Breast epithelium (tissue), 4 donors: ENCODE results near the gene MYO1D. TPM values are rescaled to one million over a fixed set of nuclear protein-coding genes. Genes with fewer than 3 reads are reported as not detected.

ENCODE experiments used
- DNase-seq, 2 donors: peaks; one replicate each; pipeline ENCODE4 v3.0.0-alpha.2; 2019; ENCODE audit warnings: low spot score in 2 of 2
- H3K27ac ChIP-seq, 2 donors: fragments of 200-600 bp; sonication (generic) in 1 of 2; one replicate each; pipeline ENCODE4 v1.5.1; 2016 to 2019; ENCODE audit warnings: mild to moderate bottlenecking in 1 of 2
- H3K27me3 ChIP-seq, 2 donors: fragments of 200-600 bp; sonication (generic) in 1 of 2; one replicate each; pipeline versions ENCODE4 v1.5.1 to v1.6.0; 2017 to 2019; ENCODE audit warnings: control low read depth in 1 of 2, mild to moderate bottlenecking in 1 of 2
- H3K36me3 ChIP-seq: fragments of 200-600 bp; one replicate; pipeline ENCODE4 v1.5.1; 2019
- H3K4me1 ChIP-seq, 2 donors: fragments of 200-600 bp; sonication (generic); one replicate each; pipeline ENCODE4 v1.5.1; 2016 to 2019; ENCODE audit warnings: control low read depth in 1 of 2
- H3K4me3 ChIP-seq, 3 donors: fragments of 200-600 bp; sonication (generic); 1 replicate in 2 of 3; 2 replicates in 1 of 3; pipeline ENCODE4 v1.5.1; 2016 to 2019; ENCODE audit warnings: mild to moderate bottlenecking in 3 of 3, moderate library complexity in 2 of 3
- H3K9me3 ChIP-seq, 2 donors: fragments of 200-600 bp; sonication (generic) in 1 of 2; one replicate each; pipeline ENCODE4 v1.5.1; 2016 to 2019; ENCODE audit warnings: control low read depth in 1 of 2
- POLR2A ChIP-seq: fragments of 450-650 bp; IDR thresholded peaks from one replicate; pipeline ENCODE4 v1.6.1; 2016; ENCODE audit warnings: antibody characterized with exemption, mild to moderate bottlenecking, moderate library complexity
- POLR2AphosphoS5 ChIP-seq, 3 donors: sonication (generic); formaldehyde crosslinking; IDR thresholded peaks; one replicate each; pipeline ENCODE4 v1.6.1; 2017; ENCODE audit warnings: antibody characterized with exemption in 3 of 3
- intact Hi-C: fragments of 100-400 bp; cut with DNase I; formaldehyde crosslinking; loops from one replicate; pipeline ENCODE4 v1.15.1; 2023; ENCODE audit warnings: low total_unique reads
- total RNA-seq, 3 donors: library from RNA; depleted of rRNA; stranded (reverse); fragments of >200 nt; gene quantifications; one replicate each; pipeline ENCODE4 v1.1.0, GENCODE V29; 2016
- TF ChIP-seq, protein P1 (sequence below), 3 donors: fragments of 450-650 bp; IDR thresholded peaks; one replicate each; pipeline ENCODE4 v1.5.1; 2016 to 2017; ENCODE audit warnings: antibody characterized with exemption in 3 of 3, mild to moderate bottlenecking in 3 of 3, moderate library complexity in 3 of 3

Gene MYO1D
- total RNA-seq, 3 donors from 2014 or later: 54.4 to 114 (median 76.7) TPM

DNA sequence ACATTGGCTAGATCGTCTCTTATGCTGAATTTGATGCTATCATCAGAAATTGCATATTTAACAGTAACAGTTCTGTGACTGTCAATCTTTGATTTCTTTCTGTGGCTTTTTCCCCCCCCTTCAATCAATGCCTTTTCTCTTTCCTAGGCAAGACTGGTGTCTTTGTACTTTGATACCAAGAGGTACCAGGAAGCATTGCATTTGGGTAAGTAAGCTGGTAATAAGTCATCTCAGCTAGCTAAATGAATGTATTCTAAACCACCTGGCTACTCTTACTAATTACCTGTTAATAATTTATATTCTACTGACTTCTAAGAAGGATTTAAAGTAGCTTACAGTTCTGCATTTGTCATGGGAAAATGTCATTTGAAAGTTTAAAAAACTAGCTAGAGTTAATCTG lies 412.6 kb downstream of the MYO1D start:
- H3K36me3 ChIP-seq: no peaks in the 10 kb centered on the region
- TF ChIP-seq POLR2A: no peak
- TF ChIP-seq POLR2AphosphoS5 (IDR thresholded peaks at IDR 0.05): no peak
- TF ChIP-seq, protein P1, sequence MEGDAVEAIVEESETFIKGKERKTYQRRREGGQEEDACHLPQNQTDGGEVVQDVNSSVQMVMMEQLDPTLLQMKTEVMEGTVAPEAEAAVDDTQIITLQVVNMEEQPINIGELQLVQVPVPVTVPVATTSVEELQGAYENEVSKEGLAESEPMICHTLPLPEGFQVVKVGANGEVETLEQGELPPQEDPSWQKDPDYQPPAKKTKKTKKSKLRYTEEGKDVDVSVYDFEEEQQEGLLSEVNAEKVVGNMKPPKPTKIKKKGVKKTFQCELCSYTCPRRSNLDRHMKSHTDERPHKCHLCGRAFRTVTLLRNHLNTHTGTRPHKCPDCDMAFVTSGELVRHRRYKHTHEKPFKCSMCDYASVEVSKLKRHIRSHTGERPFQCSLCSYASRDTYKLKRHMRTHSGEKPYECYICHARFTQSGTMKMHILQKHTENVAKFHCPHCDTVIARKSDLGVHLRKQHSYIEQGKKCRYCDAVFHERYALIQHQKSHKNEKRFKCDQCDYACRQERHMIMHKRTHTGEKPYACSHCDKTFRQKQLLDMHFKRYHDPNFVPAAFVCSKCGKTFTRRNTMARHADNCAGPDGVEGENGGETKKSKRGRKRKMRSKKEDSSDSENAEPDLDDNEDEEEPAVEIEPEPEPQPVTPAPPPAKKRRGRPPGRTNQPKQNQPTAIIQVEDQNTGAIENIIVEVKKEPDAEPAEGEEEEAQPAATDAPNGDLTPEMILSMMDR (IDR thresholded peaks at IDR 0.05): no peak

DNA sequence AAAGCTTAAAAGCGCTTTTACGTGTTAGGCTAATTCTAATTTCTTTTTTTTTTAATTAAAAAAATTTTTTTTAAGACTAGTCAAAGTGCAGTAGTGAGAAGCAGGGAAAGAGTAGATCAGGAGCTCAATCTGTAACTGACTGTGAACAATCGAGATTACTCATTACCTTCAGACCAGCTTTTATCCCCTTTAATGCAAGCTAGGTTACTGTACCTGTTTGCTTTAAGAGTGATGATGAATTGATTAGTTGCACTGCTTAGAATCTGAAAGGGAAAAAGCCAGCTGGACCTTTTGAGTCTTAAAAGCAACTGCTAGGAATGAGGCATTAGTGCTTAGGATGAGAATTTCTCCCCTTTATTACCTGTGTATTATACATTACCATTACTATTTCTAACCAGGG lies 413.6 kb downstream of the MYO1D start:
- Histone ChIP-seq H3K36me3 (no peaks in the 10 kb centered on the region), H3K27ac (no peak overlapping the region), H3K27me3 (no peaks in the 10 kb centered on the region), H3K4me3 (no peak overlapping the region), H3K4me1 (no peaks in the 10 kb centered on the region), H3K9me3 (no peaks in the 10 kb centered on the region)
- intact Hi-C loops: no loop called here
- TF ChIP-seq, protein P1 (IDR thresholded peaks at IDR 0.05): no peak
- TF ChIP-seq POLR2AphosphoS5 (IDR thresholded peaks at IDR 0.05) (no peak), POLR2A (no peak)
- no peak for DNase-seq

More for the DNA sequence above, 412.6 kb downstream of the MYO1D start:
- Histone ChIP-seq H3K4me3 (no peak overlapping the region), H3K9me3 (no peaks in the 10 kb centered on the region), H3K4me1 (no peaks in the 10 kb centered on the region), H3K27me3 (no peaks in the 10 kb centered on the region), H3K27ac (no peak overlapping the region)
- DNase-seq: no peak
- intact Hi-C loops: no loop called here

DNA sequence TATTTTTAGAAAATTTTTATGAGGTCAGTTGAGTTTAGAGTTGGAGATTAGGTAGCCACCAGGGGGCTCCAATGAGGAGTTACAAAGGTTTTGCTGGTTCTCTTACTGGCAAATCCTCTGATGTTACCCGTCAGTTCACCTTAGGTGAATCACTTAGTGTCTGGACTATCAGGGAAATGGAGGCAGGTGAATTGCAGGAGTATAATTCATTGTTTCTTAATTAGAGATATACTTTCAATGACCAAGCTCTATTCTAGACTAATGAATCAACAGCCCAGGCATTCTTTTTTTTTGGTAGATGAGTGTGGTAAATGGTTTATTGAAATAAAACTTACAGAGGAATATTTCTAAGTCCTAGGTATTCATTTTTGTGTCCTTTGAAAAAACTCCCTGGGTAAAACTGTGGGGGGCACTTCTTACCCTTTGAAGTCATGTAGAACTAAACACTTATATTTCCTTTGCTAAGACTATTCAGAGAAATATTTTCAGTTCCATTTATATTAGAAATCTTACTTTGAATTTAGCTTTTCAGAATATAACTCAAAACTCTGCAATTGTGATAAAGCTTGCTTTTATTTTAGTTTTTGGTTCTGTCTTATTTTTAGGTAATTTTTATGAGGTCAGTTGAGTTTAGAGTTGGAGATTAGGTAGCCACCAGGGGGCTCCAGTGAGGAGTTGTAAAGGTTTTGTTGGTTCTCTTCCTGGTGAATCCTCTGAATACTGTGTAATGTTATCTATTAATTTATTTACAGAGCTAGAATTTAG lies 414.9 kb downstream of the MYO1D start:
- TF ChIP-seq POLR2A (no peak), POLR2AphosphoS5 (IDR thresholded peaks at IDR 0.05) (no peak)
- TF ChIP-seq, protein P1 (IDR thresholded peaks at IDR 0.05): peak in 1 of 3 donors; percentile 21
- no peak overlapping the region for H3K4me3 ChIP-seq
- intact Hi-C loops: no loop called here
- no peaks in the 10 kb centered on the region for H3K4me1 ChIP-seq
- H3K27ac ChIP-seq: no peak overlapping the region
- H3K27me3 ChIP-seq: no peaks in the 10 kb centered on the region
- no peak for DNase-seq
- no peaks in the 10 kb centered on the region for H3K9me3 ChIP-seq
- H3K36me3 ChIP-seq: no peaks in the 10 kb centered on the region

DNA sequence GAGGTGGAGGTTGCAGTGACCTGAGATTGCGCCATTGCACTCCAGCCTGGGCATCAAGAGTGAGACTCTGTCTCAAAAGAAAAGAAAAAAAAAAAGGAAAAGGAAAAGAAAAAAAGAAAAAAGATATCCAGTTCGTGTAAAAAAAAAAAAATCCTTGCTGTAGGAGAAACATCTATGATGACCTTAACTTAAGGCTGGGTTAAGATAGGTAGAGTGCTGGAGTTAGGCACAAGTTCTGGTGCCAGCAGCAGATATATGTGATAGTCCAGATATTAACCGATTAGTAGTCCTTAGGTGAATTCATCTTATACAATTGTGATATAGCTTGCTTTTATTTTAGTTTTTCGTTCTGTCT lies 415.4 kb downstream of the MYO1D start:
- Histone ChIP-seq H3K4me3 (no peak overlapping the region), H3K27ac (no peak overlapping the region), H3K9me3 (no peaks in the 10 kb centered on the region), H3K27me3 (no peaks in the 10 kb centered on the region), H3K4me1 (no peaks in the 10 kb centered on the region), H3K36me3 (no peaks in the 10 kb centered on the region)
- intact Hi-C loops: no loop called here
- no peak for DNase-seq
- no peak for TF ChIP-seq POLR2AphosphoS5 (IDR thresholded peaks at IDR 0.05)
- no peak for TF ChIP-seq POLR2A

DNA sequence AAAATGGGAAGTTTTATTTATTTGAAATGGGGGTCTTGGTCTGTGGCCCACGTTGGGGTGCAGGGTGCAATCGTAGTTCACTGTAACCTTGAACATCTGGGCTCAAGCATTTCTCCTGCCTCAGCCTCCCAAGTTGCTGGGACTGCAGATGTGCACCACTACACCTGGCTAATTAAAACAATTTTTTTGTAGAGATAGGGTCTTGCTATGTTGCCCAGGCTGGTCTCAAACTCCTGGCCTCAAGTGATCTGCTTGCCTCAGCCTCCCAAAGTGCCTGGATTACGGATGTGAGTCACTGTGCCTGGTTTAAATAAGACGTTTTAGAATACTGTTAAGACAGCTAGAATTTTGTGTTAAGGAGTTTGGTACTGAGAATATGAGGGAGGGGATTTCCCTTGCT lies 416.9 kb downstream of the MYO1D start:
- no peaks in the 10 kb centered on the region for H3K36me3 ChIP-seq

More for the DNA sequence above, 416.9 kb downstream of the MYO1D start:
- intact Hi-C loops: no loop called here
- Histone ChIP-seq H3K4me1 (no peaks in the 10 kb centered on the region), H3K4me3 (no peak overlapping the region), H3K27ac (no peak overlapping the region), H3K27me3 (no peaks in the 10 kb centered on the region), H3K9me3 (no peaks in the 10 kb centered on the region)
- DNase-seq: no peak
- TF ChIP-seq, protein P1 (IDR thresholded peaks at IDR 0.05): no peak
- TF ChIP-seq POLR2A (no peak), POLR2AphosphoS5 (IDR thresholded peaks at IDR 0.05) (no peak)
